A549 (cell line): ENCODE results near the gene METTL16. TPM values are rescaled to one million over a fixed set of nuclear protein-coding genes. Genes with fewer than 3 reads are reported as not detected.

ENCODE experiments used
- ATAC-seq, 2 experiments: fragments of 200-7000 bp in 1 of 2; fragments of >200 bp in 1 of 2; cut with Nextera tagmentation in 1 of 2; cut with Tn5 transposase in 1 of 2; 3 replicates each; pipeline versions ENCODE4 v1.8.0 to v1.9.1; 2018 to 2020; ENCODE audit warnings: mild to moderate bottlenecking in 1 of 2, moderate library complexity in 1 of 2
- CTCF ChIA-PET: fragments of 300-600 bp; sonication (Branson Sonifier 250); formaldehyde crosslinking; extraction: SDS; loops from one replicate; lab custom pipeline; 2021; ENCODE audit warnings: antibody characterized with exemption, inconsistent platforms; lab: Yijun Ruan, JAX
- POLR2A ChIA-PET: fragments of 350-600 bp; formaldehyde crosslinking; extraction: SDS; loops from one replicate; lab custom pipeline; 2021; ENCODE audit warnings: antibody characterized with exemption, inconsistent platforms; lab: Yijun Ruan, JAX
- DNase-seq, 2 experiments: peaks; one replicate each; pipeline versions ENCODE4 v3.0.0 to v3.0.0-alpha.2; 2011 to 2016; ENCODE audit warnings: low read depth in 1 of 2, low spot score in 1 of 2
- FAIRE-seq: peaks from 2 replicates; lab custom pipeline; 2011; peaks lifted over from hg19 to GRCh38; lab: Jason Lieb, UNC
- H3K27ac ChIP-seq, 2 experiments: fragments of >200 bp; sonication (Bioruptor Twin); formaldehyde crosslinking; 3 replicates each; pipeline ENCODE4 v1.5.1; 2016 to 2017
- H3K4me1 ChIP-seq: fragments of >200 bp; sonication (Bioruptor Twin); formaldehyde crosslinking; 3 replicates; pipeline ENCODE4 v1.6.1; 2016
- H3K4me2 ChIP-seq: fragments of >200 bp; sonication (Bioruptor Twin); formaldehyde crosslinking; 3 replicates; pipeline ENCODE4 v1.6.1; 2016
- H3K4me3 ChIP-seq: fragments of >200 bp; sonication (Bioruptor Twin); formaldehyde crosslinking; 3 replicates; pipeline ENCODE4 v1.5.1; 2016
- H3K9me3 ChIP-seq: fragments of >200 bp; sonication (Bioruptor Twin); formaldehyde crosslinking; 3 replicates; pipeline ENCODE4 v1.6.1; 2016
- CBX2 ChIP-seq: fragments of 200-600 bp; sonication (generic); IDR thresholded peaks from 2 replicates; pipeline ENCODE4 v1.6.1; 2016; ENCODE audit warnings: low read depth, mild to moderate bottlenecking, borderline replicate concordance
- CHD4 ChIP-seq: fragments of 200-600 bp; sonication (generic); IDR thresholded peaks from 2 replicates; pipeline ENCODE4 v1.6.1; 2016; ENCODE audit warnings: antibody characterized with exemption, mild to moderate bottlenecking, borderline replicate concordance
- CTCF ChIP-seq: fragments of >200 bp; sonication (Bioruptor Twin); formaldehyde crosslinking; IDR thresholded peaks from 3 replicates; pipeline ENCODE4 v1.5.1; 2016
- EHF ChIP-seq: fragments of 250-450 bp; sonication (Bioruptor Pico); IDR thresholded peaks from 2 replicates; pipeline ENCODE4 v1.5.0; 2020; ENCODE audit warnings: mild to moderate bottlenecking
- ESRRA ChIP-seq: fragments of 150-350 bp; IDR thresholded peaks from 2 replicates; pipeline ENCODE4 v1.6.1; 2014; ENCODE audit warnings: mild to moderate bottlenecking, low read length, borderline replicate concordance
- FOSB ChIP-seq: fragments of 250-450 bp; sonication (Bioruptor Pico); IDR thresholded peaks from 2 replicates; pipeline ENCODE4 v1.5.0; 2020; ENCODE audit warnings: mild to moderate bottlenecking, moderate library complexity
- GATA3 ChIP-seq: IDR thresholded peaks from 2 replicates; pipeline ENCODE4 v1.6.1; 2012; ENCODE audit warnings: borderline replicate concordance
- HEYL ChIP-seq: fragments of 250-450 bp; sonication (Bioruptor Pico); IDR thresholded peaks from 2 replicates; pipeline ENCODE4 v1.8.0; 2021; ENCODE audit warnings: mild to moderate bottlenecking, moderate library complexity
- HOXB13 ChIP-seq: fragments of 250-450 bp; sonication (Bioruptor Pico); IDR thresholded peaks from 2 replicates; pipeline ENCODE4 v1.5.0; 2020; ENCODE audit warnings: low read depth, mild to moderate bottlenecking, moderate library complexity
- JUN ChIP-seq, 2 experiments: fragments of >200 bp; sonication (Bioruptor Twin); formaldehyde crosslinking; IDR thresholded peaks; 2 replicates in 1 of 2; 3 replicates in 1 of 2; pipeline ENCODE4 v1.6.1; 2016 to 2017
- JUNB ChIP-seq: fragments of >200 bp; sonication (Bioruptor Twin); formaldehyde crosslinking; IDR thresholded peaks from 2 replicates; pipeline ENCODE4 v1.6.1; 2016
- KDM1A ChIP-seq: fragments of 200-600 bp; sonication (generic); IDR thresholded peaks from 2 replicates; pipeline ENCODE4 v1.6.1; 2016; ENCODE audit warnings: low read depth, mild to moderate bottlenecking
- KDM5A ChIP-seq: fragments of 200-600 bp; sonication (generic); IDR thresholded peaks from 2 replicates; pipeline ENCODE4 v1.6.1; 2016; ENCODE audit warnings: antibody characterized with exemption, mild to moderate bottlenecking
- MAFK ChIP-seq: fragments of 450-650 bp; IDR thresholded peaks from 2 replicates; pipeline ENCODE4 v1.6.1; 2014; ENCODE audit not compliant: partially characterized antibody
- MAX ChIP-seq: IDR thresholded peaks from 2 replicates; pipeline ENCODE4 v1.6.1; 2012
- NFE2L2 ChIP-seq: fragments of 150-350 bp; conservative IDR thresholded peaks from 2 replicates; pipeline ENCODE4 v1.6.1; 2014; ENCODE audit warnings: low read length
- NPAS2 ChIP-seq: fragments of 250-450 bp; sonication (Bioruptor Pico); IDR thresholded peaks from 2 replicates; pipeline ENCODE4 v1.8.0; 2022; ENCODE audit warnings: mild to moderate bottlenecking, moderate library complexity, borderline replicate concordance
- POLR2AphosphoS2 ChIP-seq: conservative IDR thresholded peaks from 2 replicates; pipeline ENCODE4 v1.6.1; 2012; ENCODE audit warnings: low read length, improper control_type of control experiment, inconsistent platforms
- RARB ChIP-seq: fragments of 250-450 bp; sonication (Bioruptor Pico); IDR thresholded peaks from 2 replicates; pipeline ENCODE4 v1.8.0; 2021; ENCODE audit warnings: mild to moderate bottlenecking, moderate library complexity
- RCOR1 ChIP-seq: fragments of 150-350 bp; IDR thresholded peaks from 2 replicates; pipeline ENCODE4 v1.6.1; 2014; ENCODE audit warnings: antibody characterized with exemption, low read length, low read depth
- RFX5 ChIP-seq: fragments of 450-650 bp; IDR thresholded peaks from 2 replicates; pipeline ENCODE4 v1.7.1; 2014; ENCODE audit warnings: antibody characterized with exemption, mild to moderate bottlenecking, moderate library complexity
- RNF2 ChIP-seq: fragments of 200-600 bp; sonication (generic); IDR thresholded peaks from 2 replicates; pipeline ENCODE4 v1.6.1; 2016; ENCODE audit warnings: low read depth, mild to moderate bottlenecking, antibody characterized with exemption, moderate library complexity, borderline replicate concordance
- SMC3 ChIP-seq: fragments of >200 bp; sonication (Bioruptor Twin); formaldehyde crosslinking; IDR thresholded peaks from 3 replicates; pipeline ENCODE4 v1.6.1; 2018; ENCODE audit warnings: inconsistent platforms
- TP53 ChIP-seq: fragments of 250-450 bp; sonication (Bioruptor Pico); IDR thresholded peaks from 2 replicates; pipeline ENCODE4 v1.5.0; 2021; ENCODE audit warnings: mild to moderate bottlenecking, moderate library complexity
- WGBS: methylation state at CpG from one replicate; pipeline ENCODE4 v1.1.6; 2017; ENCODE audit errors: missing lambda C conversion rate; 5-methylcytosine and 5-hydroxymethylcytosine counted together
- polyA plus RNA-seq, 4 experiments: library from polyadenylated mRNA; depleted of rRNA in 3 of 4; stranded (reverse); fragments of >200 nt; fragmentation: RNase III in 1 of 4; extraction: RNeasy Plus Mini Kit Qiagen cat#74134 plus additional on column Dnase treatment in 1 of 4; gene quantifications; 2 replicates in 3 of 4; 3 replicates in 1 of 4; pipeline ENCODE4 v1.2.3, GENCODE V29; 2011 to 2017
- TF ChIP-seq, protein P1 (sequence below): fragments of >200 bp; sonication (Bioruptor Twin); formaldehyde crosslinking; IDR thresholded peaks from 2 replicates; pipeline ENCODE4 v1.6.1; 2016
- TF ChIP-seq, protein P2 (sequence below): fragments of 250-450 bp; sonication (Bioruptor Pico); IDR thresholded peaks from 2 replicates; pipeline ENCODE4 v1.5.0; 2020; ENCODE audit warnings: low read depth, mild to moderate bottlenecking, moderate library complexity

The METTL16 gene
- polyA plus RNA-seq, 2 of the 4 experiments (the other 2 are of a cell fraction): 26.5 to 58.0 TPM

- ATAC-seq (no peak), FAIRE-seq (no peak), DNase-seq (no peak)
- Histone ChIP-seq H3K27ac (no peak overlapping the region), H3K9me3 (no peaks in the 10 kb centered on the region), H3K4me2 (no peak overlapping the region), H3K4me1 (peaks cover under 1% of the 10 kb centered on the region; the same call in 1 of the 3 replicates), H3K4me3 (no peak overlapping the region)
- WGBS: 96% methylated on average over 10 of the region's 10 CpGs
- ChIA-PET POLR2A (no interaction called here), CTCF (interaction anchor here (15.0 to 24.9 kb wide), 2 partner anchors 13 to 33 kb away, joined by 255 to 1099 read pairs; partner anchors contain the start of gene MNT)
- TF ChIP-seq MAFK (no peak), POLR2AphosphoS2 (0 out of 2 replicates have a peak, but pooled peaks have one; percentile 69)
These were observed 134.0 kb downstream of the METTL16 start for GRCh38 chr17:2377659-2378058.

DNA sequence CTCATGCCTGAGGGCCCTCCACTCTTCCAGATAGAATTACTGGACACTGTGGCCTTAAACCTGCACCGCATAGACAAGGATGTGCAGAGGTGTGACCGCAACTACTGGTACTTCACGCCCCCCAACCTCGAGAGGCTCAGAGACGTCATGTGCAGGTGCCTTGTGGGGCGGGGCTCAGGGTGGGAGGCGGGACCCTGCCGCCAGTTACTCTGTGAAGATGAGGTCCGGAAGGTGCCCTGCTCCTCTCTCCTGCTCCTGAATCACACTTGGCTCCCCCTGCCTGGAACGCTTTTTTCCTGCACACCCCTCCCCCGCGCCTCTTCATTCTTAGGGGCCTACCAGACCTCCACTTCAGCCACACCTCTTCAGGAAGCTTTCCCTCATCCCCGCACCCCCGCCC is 135.6 kb downstream of the METTL16 start:
- no peak for TF ChIP-seq CHD4
- 94% methylated on average over 14 of the region's 14 CpGs for WGBS
- DNase-seq (no peak), ATAC-seq (no peak), FAIRE-seq (no peak)
- ChIA-PET POLR2A (no interaction called here), CTCF (interaction anchor here (2.6 to 24.9 kb wide), 3 partner anchors 12 to 35 kb away, joined by 9 to 1099 read pairs (median 255); partner anchors contain the start of gene MNT)
- Histone ChIP-seq H3K27ac (no peak overlapping the region), H3K4me3 (no peak overlapping the region), H3K4me2 (no peak overlapping the region), H3K9me3 (no peaks in the 10 kb centered on the region), H3K4me1 (no peaks in the 10 kb centered on the region)

DNA sequence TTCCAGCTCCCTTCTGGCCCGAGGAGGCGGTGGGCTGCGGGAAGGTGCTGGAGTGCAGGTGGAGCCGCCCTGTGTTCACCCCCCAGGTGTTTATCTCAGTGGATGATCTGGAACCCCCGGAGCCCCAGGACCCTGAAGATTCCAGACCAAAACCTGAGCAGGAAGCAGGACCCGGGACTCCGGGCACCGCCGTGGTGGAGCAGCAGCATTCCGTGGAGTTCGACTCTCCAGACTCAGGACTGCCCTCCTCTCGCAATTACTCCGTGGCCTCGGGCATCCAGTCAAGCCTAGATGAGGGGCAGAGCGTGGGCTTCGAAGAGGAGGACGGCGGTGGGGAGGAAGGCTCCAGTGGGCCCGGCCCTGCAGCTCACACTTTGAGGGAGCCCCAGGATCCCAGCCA is 136.3 kb downstream of the METTL16 start:
- ChIA-PET POLR2A (no interaction called here), CTCF (interaction anchor here (0.6 to 24.9 kb wide), 6 partner anchors 7 to 39 kb away, joined by 3 to 1099 read pairs (median 28); partner anchors contain the start of genes MNT and TSR1)
- WGBS: 95% methylated on average over 19 of the region's 19 CpGs
- TF ChIP-seq RNF2 (no peak), TP53 (CRISPR knock-in tag) (no peak), CTCF (no peak), RARB (CRISPR knock-in tag) (no peak), SMC3 (no peak), KDM1A (no peak)
- TF ChIP-seq, protein P1, sequence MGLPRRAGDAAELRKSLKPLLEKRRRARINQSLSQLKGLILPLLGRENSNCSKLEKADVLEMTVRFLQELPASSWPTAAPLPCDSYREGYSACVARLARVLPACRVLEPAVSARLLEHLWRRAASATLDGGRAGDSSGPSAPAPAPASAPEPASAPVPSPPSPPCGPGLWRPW: no peak
- ATAC-seq (no peak), DNase-seq (no peak), FAIRE-seq (no peak)
- Histone ChIP-seq H3K27ac (no peak overlapping the region), H3K9me3 (no peaks in the 10 kb centered on the region), H3K4me3 (no peak overlapping the region), H3K4me2 (no peak overlapping the region), H3K4me1 (no peaks in the 10 kb centered on the region)

DNA sequence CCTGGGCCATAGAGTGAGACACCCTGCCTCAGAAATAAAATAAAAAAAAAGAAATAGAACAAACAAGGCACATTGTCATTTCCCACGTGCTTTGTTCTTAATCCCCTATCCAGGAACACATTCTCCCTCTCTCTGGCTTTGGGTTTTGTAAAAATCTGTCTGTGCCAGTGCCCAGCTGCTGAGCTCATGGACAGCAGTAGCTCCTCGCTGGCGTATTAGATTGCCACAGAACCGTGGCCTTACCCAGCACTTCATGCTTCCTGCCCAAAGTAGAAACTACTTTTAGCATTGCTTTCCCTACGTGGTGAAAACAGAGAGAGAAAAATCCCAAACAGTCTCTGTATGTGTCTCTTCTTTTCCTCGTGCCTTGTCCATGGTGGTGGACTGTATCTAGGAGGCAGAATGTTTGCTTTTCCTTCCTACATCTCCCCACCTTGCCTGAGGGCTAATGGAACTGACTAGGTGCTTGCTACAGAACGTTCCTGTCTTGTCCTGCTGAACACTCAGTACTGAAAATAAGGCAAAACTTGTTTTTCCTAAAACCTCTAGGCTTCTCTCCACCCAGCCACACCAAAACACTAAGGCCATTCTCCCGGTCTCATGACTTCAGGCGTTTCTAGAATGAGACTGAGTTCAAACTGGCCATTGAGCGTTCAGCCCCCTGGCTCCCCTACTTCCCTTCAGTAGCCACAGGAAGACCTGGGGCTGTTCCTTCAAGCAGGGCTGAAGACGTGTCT is 137.0 kb downstream of the METTL16 start:
- CTCF ChIA-PET: interaction anchor here (0.6 to 24.9 kb wide), 8 partner anchors 8 to 78 kb away, joined by 3 to 1099 read pairs (median 6); partner anchors contain the start of genes MNT and TSR1
- TF ChIP-seq CBX2 (no peak), FOSB (CRISPR knock-in tag) (no peak), MAX (no peak), RCOR1 (no peak), HOXB13 (CRISPR knock-in tag) (no peak), JUN (IDR thresholded peaks at IDR 0.05) (no peak), TP53 (CRISPR knock-in tag) (no peak), NPAS2 (no peak), POLR2AphosphoS2 (no peak), RFX5 (no peak), GATA3 (no peak), JUNB (no peak), EHF (CRISPR knock-in tag) (no peak), HEYL (CRISPR knock-in tag) (no peak), KDM5A (no peak), NFE2L2 (no peak), ESRRA (no peak)
- TF ChIP-seq, protein P2, sequence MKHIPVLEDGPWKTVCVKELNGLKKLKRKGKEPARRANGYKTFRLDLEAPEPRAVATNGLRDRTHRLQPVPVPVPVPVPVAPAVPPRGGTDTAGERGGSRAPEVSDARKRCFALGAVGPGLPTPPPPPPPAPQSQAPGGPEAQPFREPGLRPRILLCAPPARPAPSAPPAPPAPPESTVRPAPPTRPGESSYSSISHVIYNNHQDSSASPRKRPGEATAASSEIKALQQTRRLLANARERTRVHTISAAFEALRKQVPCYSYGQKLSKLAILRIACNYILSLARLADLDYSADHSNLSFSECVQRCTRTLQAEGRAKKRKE: no peak
- TF ChIP-seq, protein P1: no peak
- Histone ChIP-seq H3K4me1 (no peaks in the 10 kb centered on the region), H3K27ac (no peak overlapping the region), H3K4me2 (no peak overlapping the region), H3K9me3 (no peaks in the 10 kb centered on the region), H3K4me3 (no peak overlapping the region)
- POLR2A ChIA-PET: no interaction called here
- DNase-seq: no peak
- ATAC-seq: no peak
- FAIRE-seq: no peak
- WGBS: 80% methylated on average over 11 of the region's 11 CpGs
